GM08714 (cell line): ENCODE measurements around the gene GSE1.

Experiments
- H3K4me3 ChIP-seq: fragments of 200-500 bp; sonication (Bioruptor generic); 2 replicates; pipeline ENCODE4 v1.5.1; 2014; ENCODE audit warnings: mild to moderate bottlenecking, low read length, inconsistent platforms
- ZNF274 ChIP-seq: IDR thresholded peaks from 2 replicates; pipeline ENCODE4 v1.6.1; 2012; ENCODE audit warnings: mild to moderate bottlenecking, low read depth, low read length

The GSE1 gene

DNA sequence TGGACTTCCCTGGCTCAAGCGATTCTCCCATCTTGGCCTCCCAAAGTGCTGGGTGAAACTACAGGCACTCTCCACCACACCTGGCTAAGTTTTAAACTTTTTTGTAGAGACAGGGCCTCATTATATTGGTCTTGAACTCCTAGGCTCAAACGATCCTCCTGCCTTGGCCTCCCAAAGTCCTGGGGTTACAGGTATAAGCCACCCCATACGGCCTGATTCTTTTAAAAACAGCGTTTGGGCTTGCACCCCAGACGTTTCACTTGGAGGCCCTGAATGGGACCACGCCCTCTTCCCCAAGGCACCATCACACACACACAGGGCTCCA is 105.0 kb downstream of the GSE1 start:
- no peak for TF ChIP-seq ZNF274
- no peak overlapping the region for H3K4me3 ChIP-seq

DNA sequence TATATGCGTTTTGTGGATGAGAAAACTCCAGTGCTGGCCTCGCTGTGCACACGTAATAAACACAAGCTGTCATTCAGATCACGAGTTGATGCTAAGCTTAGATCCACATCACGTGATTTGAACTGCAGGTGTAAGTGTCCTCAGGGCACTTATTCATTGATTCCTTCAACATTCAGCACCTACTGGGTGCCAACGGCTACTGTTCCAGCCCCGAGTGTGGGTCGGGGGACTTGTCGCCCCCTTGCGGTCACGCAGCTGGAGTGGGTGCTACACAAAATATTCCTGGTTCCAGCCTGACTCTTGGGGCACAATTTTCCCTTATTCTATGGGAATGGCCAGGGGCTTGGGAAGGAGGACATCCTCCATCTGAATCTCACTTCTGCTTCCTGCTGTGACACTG is 105.6 kb downstream of the GSE1 start:
- TF ChIP-seq ZNF274: no peak
- H3K4me3 ChIP-seq: no peak overlapping the region

DNA sequence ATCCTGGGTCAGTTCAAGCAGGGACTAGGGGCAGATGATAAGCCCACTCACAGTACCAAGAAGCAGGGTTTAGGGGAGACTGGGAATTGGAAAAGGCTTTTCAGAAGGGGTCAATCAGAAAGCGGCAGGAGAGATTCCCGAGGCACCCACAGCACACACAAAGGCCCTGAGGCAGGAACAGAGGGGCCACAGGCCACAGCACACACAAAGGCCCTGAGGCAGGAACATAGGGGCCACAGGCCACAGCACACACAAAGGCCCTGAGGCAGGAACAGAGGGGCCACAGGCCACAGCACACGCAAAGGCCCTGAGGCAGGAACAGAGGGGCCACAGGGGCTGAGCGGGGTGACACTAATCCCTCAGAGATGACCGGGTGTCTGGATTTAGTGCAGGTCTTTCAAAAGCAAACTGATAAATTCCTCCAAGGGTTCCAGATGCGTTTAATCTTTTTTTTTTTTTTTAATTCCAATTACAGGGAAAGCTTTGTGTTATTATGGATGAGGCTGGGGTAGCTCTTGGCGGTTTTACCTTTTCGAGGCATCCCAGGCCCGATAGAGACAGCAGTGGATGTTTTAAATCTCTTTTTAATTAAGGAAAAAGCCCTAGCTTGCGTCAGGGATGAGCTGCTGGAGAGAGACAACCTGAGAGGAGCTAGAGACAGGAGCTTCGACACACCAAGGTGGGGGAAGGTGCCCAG is 106.6 kb downstream of the GSE1 start:
- TF ChIP-seq ZNF274: no peak
- no peak overlapping the region for H3K4me3 ChIP-seq

DNA sequence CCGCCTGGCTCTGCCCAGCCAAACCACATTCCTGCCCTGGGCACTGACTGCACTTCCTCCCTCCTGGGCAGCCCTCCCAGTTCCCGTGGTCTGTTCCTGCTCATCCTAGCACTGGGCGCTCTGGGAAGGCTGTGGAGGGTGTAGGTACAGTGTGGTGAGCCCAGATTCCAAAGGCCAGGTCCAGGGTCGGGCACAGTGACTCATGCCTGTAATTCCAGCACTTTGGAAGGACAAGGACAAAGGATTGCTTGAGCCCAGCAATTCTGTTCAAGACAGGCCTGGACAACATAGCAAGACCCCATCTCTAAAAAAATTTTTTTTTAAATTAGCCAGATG is 107.1 kb downstream of the GSE1 start:
- TF ChIP-seq ZNF274: no peak
- H3K4me3 ChIP-seq: no peak overlapping the region

DNA sequence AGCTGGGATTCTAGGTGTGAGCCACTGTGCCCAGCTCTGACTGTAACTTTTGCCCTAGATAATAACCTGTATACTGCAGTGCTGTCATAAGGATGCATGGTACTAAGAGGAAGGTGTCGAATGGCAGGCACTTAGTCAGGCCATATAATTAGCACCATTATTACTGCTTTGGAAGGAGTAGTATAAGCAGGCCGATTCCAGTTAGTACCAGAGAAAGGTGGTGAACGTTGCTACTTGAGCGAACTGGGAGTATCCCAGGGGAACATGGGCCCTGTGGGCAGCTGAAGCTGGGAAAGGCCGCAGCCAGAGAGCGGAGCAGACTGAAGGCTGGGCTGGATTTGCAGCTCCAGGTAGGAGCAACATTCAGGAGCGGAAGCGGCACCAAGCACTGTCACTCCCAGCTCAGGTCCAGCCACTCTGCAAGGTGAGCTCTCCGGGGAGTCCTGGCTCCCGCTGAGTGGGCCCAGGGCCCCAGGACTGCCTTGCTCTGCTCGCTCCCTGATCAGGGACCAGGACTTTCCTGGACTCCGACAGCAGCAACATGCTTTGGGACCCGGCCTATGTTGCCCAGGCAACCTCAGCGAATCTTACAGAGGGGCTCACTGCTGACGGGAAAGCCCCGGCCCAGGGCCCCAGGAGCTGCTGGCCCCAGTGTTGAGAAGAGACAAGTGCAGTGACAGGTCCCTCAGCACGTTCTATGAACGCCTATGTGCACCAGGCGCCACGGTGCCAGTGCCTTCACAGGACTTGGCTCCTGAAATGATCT is 109.2 kb downstream of the GSE1 start:
- TF ChIP-seq ZNF274: no peak
- H3K4me3 ChIP-seq: no peak overlapping the region

DNA sequence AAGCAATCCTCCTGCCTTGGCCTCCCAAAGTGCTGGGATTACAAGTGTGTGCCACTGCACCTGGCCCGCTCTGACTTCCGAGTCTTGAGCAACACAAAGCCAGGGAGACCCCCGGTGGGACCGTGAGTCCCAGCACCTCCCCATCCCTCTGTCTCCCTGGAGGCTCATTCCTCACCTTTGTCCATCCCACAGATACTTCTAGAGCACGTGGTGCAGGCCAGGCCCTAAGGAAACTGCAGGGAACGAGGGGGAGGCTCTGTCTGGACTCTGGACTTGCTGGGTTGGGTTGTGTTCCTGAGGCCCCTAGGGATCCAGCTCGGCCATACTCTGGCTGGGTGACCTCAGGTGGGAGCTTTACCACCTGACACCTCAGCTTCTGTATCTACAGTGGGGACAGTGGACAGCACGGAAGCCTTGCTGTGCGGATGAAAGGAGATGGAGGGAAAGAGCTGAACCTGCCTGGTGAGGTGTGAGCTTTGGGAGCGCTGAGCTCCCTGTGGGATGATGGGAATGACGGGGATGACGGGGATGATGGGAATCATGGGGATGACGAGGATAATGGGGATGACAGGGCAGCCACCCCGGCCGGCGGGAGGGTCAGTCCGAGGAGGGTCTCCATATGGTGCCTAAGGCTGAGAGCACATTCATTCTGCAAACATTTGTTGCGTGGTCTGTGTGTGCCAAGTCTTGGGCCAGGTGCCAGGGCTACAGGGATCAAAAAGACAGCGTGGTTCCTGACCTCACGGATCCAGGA is 111.2 kb downstream of the GSE1 start:
- no peak for TF ChIP-seq ZNF274
- no peak overlapping the region for H3K4me3 ChIP-seq

DNA sequence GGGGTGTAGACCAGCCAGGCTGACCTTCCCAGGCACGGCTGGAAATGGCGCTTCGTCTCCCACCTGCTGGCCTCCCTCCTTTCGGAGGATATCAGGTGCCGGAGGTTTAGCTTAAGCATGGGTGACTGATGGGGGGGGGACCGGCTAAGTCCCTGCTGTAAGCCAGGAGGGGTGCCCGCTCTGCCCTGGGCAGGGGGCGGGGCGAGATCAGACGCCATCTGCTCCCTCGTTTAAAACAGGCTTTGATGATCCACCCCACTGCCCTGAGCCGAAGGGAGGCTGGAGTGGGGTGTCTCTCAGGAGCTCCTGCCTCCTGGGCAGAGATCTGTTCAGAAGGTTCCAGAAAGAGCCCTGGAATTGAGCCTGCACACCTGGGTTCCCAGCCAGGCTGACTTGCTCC is 111.8 kb downstream of the GSE1 start:
- TF ChIP-seq ZNF274: no peak
- H3K4me3 ChIP-seq: no peak overlapping the region
